LoVo (cell line): ENCODE results near the gene LTBP1.

Experiments
- DNase-seq: peaks from one replicate; pipeline ENCODE4 v3.0.0-alpha.2; 2016; ENCODE audit warnings: low spot score

LTBP1 gene

GRCh38 chr2:33307659-33308270, 361.0 kb downstream of the LTBP1 start:
- peak; percentile 24 for DNase-seq

GRCh38 chr2:33312355-33312754, 365.6 kb downstream of the LTBP1 start:
- DNase-seq = no peak

GRCh38 chr2:33313039-33313438, 366.3 kb downstream of the LTBP1 start:
- no peak for DNase-seq

- DNase-seq = no peak
Measured at GRCh38 chr2:33314541-33314940, 367.8 kb downstream of the LTBP1 start.

- no peak for DNase-seq
Measured at GRCh38 chr2:33316328-33316727, 369.6 kb downstream of the LTBP1 start.

- no peak for DNase-seq
Measured at GRCh38 chr2:33317369-33318007, 370.7 kb downstream of the LTBP1 start.

GRCh38 chr2:33318456-33318855, 371.7 kb downstream of the LTBP1 start:
- DNase-seq = no peak

GRCh38 chr2:33320573-33320972, 373.8 kb downstream of the LTBP1 start:
- no peak for DNase-seq

GRCh38 chr2:33321236-33321771, 374.6 kb downstream of the LTBP1 start:
- DNase-seq = no peak

GRCh38 chr2:33321876-33322483, 375.2 kb downstream of the LTBP1 start:
- DNase-seq = no peak

- DNase-seq = no peak
Measured at GRCh38 chr2:33322612-33323011, 375.9 kb downstream of the LTBP1 start.

- no peak for DNase-seq
Measured at GRCh38 chr2:33323957-33324356, 377.2 kb downstream of the LTBP1 start.

GRCh38 chr2:33326100-33326499, 379.3 kb downstream of the LTBP1 start:
- no peak for DNase-seq

GRCh38 chr2:33333433-33333832, 386.7 kb downstream of the LTBP1 start:
- no peak for DNase-seq

- DNase-seq = no peak
Measured at GRCh38 chr2:33334083-33334482, 387.3 kb downstream of the LTBP1 start.

GRCh38 chr2:33335516-33335915, 388.8 kb downstream of the LTBP1 start:
- DNase-seq = no peak

GRCh38 chr2:33336036-33336625, 389.4 kb downstream of the LTBP1 start:
- no peak for DNase-seq

GRCh38 chr2:33337385-33337960, 390.7 kb downstream of the LTBP1 start:
- DNase-seq = no peak

GRCh38 chr2:33337981-33338380, 391.2 kb downstream of the LTBP1 start:
- no peak for DNase-seq

- DNase-seq = no peak
Measured at GRCh38 chr2:33339269-33339668, 392.5 kb downstream of the LTBP1 start.

- DNase-seq = no peak
Measured at GRCh38 chr2:33340280-33340679, 393.5 kb downstream of the LTBP1 start.

GRCh38 chr2:33342171-33342570, 395.4 kb downstream of the LTBP1 start:
- DNase-seq = no peak

GRCh38 chr2:33342705-33343104, 396.0 kb downstream of the LTBP1 start:
- no peak for DNase-seq
